GM18502 (cell line): ENCODE data around the gene SLC26A6.

Source experiments
- ATAC-seq: cut with Tn5 transposase; IDR thresholded peaks from one replicate; pipeline ENCODE4 v1.9.1; 2021; ENCODE audit warnings: mild to moderate bottlenecking; ENCODE audit not compliant: unreplicated experiment, poor library complexity

Gene SLC26A6

GRCh38 chr3:48581621-48582481 is 53.4 kb downstream of the SLC26A6 start:
- no peak for ATAC-seq

- no peak for ATAC-seq
Observed at GRCh38 chr3:48576647-48577046, 58.6 kb downstream of the SLC26A6 start.
